Adrenal gland (tissue), 12 donors: ENCODE data around the gene KANSL1L. TPM values are rescaled to one million over a fixed set of nuclear protein-coding genes. Genes with fewer than 3 reads are reported as not detected.

Experiments
- DNase-seq, 7 donors: peaks; one replicate each; pipeline ENCODE4 v3.0.0-alpha.2; 2019 to 2020
- H3K27ac ChIP-seq, 5 donors: fragments of 200-600 bp; sonication (generic) in 4 of 5; 1 replicate in 3 of 5; 2 replicates in 2 of 5; pipeline versions ENCODE4 v1.5.1 to v1.8.0; 2016 to 2020; ENCODE audit warnings: mild to moderate bottlenecking in 1 of 5
- H3K27me3 ChIP-seq: fragments of 200-600 bp; 2 replicates; pipeline ENCODE4 v1.8.0; 2021
- H3K36me3 ChIP-seq, 2 donors: fragments of 200-600 bp; replicated peaks in 1 of 2; 1 replicate in 1 of 2; 2 replicates in 1 of 2; pipeline versions ENCODE4 v1.5.1 to v1.8.0; 2018 to 2022
- H3K4me1 ChIP-seq, 2 donors: fragments of 200-600 bp; replicated peaks in 1 of 2; 1 replicate in 1 of 2; 2 replicates in 1 of 2; pipeline versions ENCODE4 v1.5.1 to v1.8.0; 2018 to 2021
- H3K4me3 ChIP-seq, 4 donors: fragments of 200-600 bp; sonication (generic) in 3 of 4; one replicate each; pipeline ENCODE4 v1.5.1; 2016 to 2018
- H3K9me3 ChIP-seq, 3 donors: fragments of 200-600 bp; sonication (generic) in 1 of 3; replicated peaks in 1 of 3; 1 replicate in 2 of 3; 2 replicates in 1 of 3; pipeline versions ENCODE4 v1.5.1 to v1.8.0; 2016 to 2021
- CTCF ChIP-seq, 6 experiments: fragments of 450-650 bp in 4 of 6; fragments of 200-600 bp in 2 of 6; sonication (generic) in 1 of 6; IDR thresholded peaks; 1 replicate in 5 of 6; 2 replicates in 1 of 6; pipeline versions ENCODE4 v1.5.1 to v1.8.0; 2016 to 2021; ENCODE audit warnings: antibody characterized with exemption in 6 of 6, mild to moderate bottlenecking in 2 of 6, moderate library complexity in 1 of 6
- POLR2A ChIP-seq, 2 donors: fragments of 450-650 bp; IDR thresholded peaks; one replicate each; pipeline ENCODE4 v1.6.1; 2017; ENCODE audit warnings: antibody characterized with exemption in 2 of 2, mild to moderate bottlenecking in 2 of 2, moderate library complexity in 1 of 2
- WGBS, 4 donors: extraction: QIAGEN DNeasy Blood & Tissue Kit in 2 of 4; methylation state at CpG; one replicate each; pipeline versions ENCODE4 v1.1.5 to v1.1.7; 2013 to 2017; 5-methylcytosine and 5-hydroxymethylcytosine counted together
- intact Hi-C, 2 donors: fragments of 100-400 bp; cut with DNase I; formaldehyde crosslinking; loops; one replicate each; pipeline versions ENCODE4 v1.14.1 to v1.15.0; 2022 to 2023
- polyA plus RNA-seq, 3 donors: library from polyadenylated mRNA; stranded (reverse); fragments of 200-250 nt in 2 of 3; fragments of 350-450 nt in 1 of 3; fragmentation: Illumina TruSeq in 1 of 3; extraction: RNeasy Lipid Tissue Mini Kit (QIAGEN cat#74804) in 1 of 3; gene quantifications; one replicate each; pipeline ENCODE4 v1.2.3, GENCODE V29; 2013 to 2014
- total RNA-seq, 9 donors: library from RNA; depleted of rRNA in 4 of 9; stranded (reverse); fragments of >200 nt in 4 of 9; fragments of 120-200 nt in 1 of 9; fragmentation: NEBNext Ultra II Directional in 1 of 9; extraction: Animal tissue kit (Norgen Biotek cat#: 25700) in 1 of 9; gene quantifications; one replicate each; pipeline versions ENCODE4 v1.1.0 to v1.2.4, GENCODE V29; 2013 to 2023
- donor health status: healthy with polysubstance abuse.
- donor health status: Bipolar disorder and iron deficiency.
- donor health status: DM: yes; HTN: yes; CAD: no.
- donor health status: DM: no; HTN: no; CAD: no.
- donor health status: DM: no; HTN: no; CAD: no.
- donor health status: DM: yes; HTN: yes; CAD: no.

Gene KANSL1L
- total and polyA plus RNA-seq, 12 donors = 5.4 to 36.3 (median 16.0) TPM

- no peaks in the 10 kb centered on the region for H3K36me3 ChIP-seq
- DNase-seq = no peak
- intact Hi-C loops = no loop called here
- no peaks in the 10 kb centered on the region for H3K4me1 ChIP-seq
- no peak overlapping the region for H3K27ac ChIP-seq
- no peak overlapping the region for H3K4me3 ChIP-seq
- TF ChIP-seq POLR2A (IDR thresholded peaks at IDR 0.05) (no peak), CTCF (IDR thresholded peaks at IDR 0.05) (no peak)
- WGBS, 4 donors = 81 to 97% (median 83%) methylated on average over 1 of the region's 1 CpG
- no peaks in the 10 kb centered on the region for H3K27me3 ChIP-seq
- H3K9me3 ChIP-seq = no peaks in the 10 kb centered on the region
Measured at GRCh38 chr2:210207929-210208328, 36.7 kb upstream of the KANSL1L start.

GRCh38 chr2:210203558-210203957 lies 32.3 kb upstream of the KANSL1L start:
- Histone ChIP-seq H3K27ac (no peak overlapping the region), H3K4me1 (no peaks in the 10 kb centered on the region), H3K9me3 (no peaks in the 10 kb centered on the region), H3K27me3 (no peaks in the 10 kb centered on the region), H3K4me3 (no peak overlapping the region), H3K36me3 (no peaks in the 10 kb centered on the region)
- 53 to 71% (median 68%) methylated on average over 1 of the region's 1 CpG for WGBS, 4 donors
- intact Hi-C loops = no loop called here
- no peak for DNase-seq
- TF ChIP-seq POLR2A (IDR thresholded peaks at IDR 0.05) (no peak), CTCF (IDR thresholded peaks at IDR 0.05) (no peak)

GRCh38 chr2:210203147-210203546 lies 31.9 kb upstream of the KANSL1L start:
- no peak overlapping the region for H3K4me3 ChIP-seq
- TF ChIP-seq CTCF (IDR thresholded peaks at IDR 0.05) (no peak), POLR2A (IDR thresholded peaks at IDR 0.05) (no peak)
- H3K4me1 ChIP-seq = no peaks in the 10 kb centered on the region
- intact Hi-C loops = no loop called here
- no peaks in the 10 kb centered on the region for H3K9me3 ChIP-seq
- H3K27me3 ChIP-seq = no peaks in the 10 kb centered on the region
- no peak overlapping the region for H3K27ac ChIP-seq
- 68 to 86% (median 78%) methylated on average over 1 of the region's 1 CpG for WGBS, 4 donors
- no peak for DNase-seq
- H3K36me3 ChIP-seq = no peaks in the 10 kb centered on the region

- H3K9me3 ChIP-seq = no peaks in the 10 kb centered on the region
- no peak for DNase-seq
- H3K4me3 ChIP-seq = no peak overlapping the region
- TF ChIP-seq POLR2A (IDR thresholded peaks at IDR 0.05) = no peak
- TF ChIP-seq CTCF (IDR thresholded peaks at IDR 0.05) = no peak
- no peaks in the 10 kb centered on the region for H3K27me3 ChIP-seq
- H3K4me1 ChIP-seq = peaks cover 0 to 5% of the 10 kb centered on the region in 2 donors
- intact Hi-C loops = loop anchor here (2.0 to 10.0 kb wide), 3 partner anchors 125 to 223 kb away; no protein-coding TSS in a partner anchor
- no peak overlapping the region for H3K27ac ChIP-seq
- no peaks in the 10 kb centered on the region for H3K36me3 ChIP-seq
- 69 to 83% (median 72%) methylated on average over 3 of the region's 3 CpGs for WGBS, 4 donors
Measured at GRCh38 chr2:210199854-210200253, 28.6 kb upstream of the KANSL1L start.
